ENCODE measurements around the gene ASF1B.
"Not testable (repeated sequence)": the region's sequence is repeated elsewhere in the genome, so short reads cannot be mapped to it uniquely, and the experiment has no call there.

ASF1B gene

GRCh38 chr19:14159059-14159458 lies 22.7 kb upstream of the ASF1B start:
- no peak for DNase-seq

DNA sequence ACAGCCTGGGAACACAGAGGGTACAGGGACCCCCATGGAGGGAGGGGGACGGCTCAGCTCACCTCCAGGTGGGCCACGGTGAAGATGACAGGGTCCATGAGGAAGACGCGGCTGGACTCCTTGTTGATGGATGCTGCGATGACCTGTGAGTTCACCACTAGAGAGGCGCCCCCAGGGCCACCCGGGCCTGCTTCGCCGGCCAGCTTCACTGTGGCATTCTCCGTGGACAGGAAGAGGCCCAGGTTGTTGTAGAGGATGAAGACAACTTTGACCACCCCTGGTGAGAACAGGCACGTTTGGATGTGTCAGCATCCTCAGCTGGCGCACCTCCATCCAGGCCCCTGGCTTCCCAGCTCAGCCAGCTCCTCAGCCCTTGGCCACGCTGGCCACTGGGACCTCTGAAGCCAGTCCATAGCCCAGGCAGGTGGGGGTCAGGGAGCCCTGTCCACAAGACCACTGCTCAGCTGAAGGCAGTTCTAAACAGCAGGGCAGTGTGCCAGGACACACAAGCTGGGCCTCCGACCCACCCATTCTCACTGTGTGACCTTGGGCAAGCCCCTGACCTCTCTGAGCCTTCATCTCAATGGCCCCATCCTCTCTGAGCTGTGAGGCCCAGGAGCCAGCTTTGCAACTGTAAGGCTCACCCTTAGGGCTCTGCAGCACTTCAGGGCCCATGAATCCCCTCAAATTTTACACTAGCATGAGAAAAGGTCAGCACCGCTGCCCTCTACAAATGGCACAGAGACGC lies 22.1 kb upstream of the ASF1B start:
- no peak for DNase-seq

DNA sequence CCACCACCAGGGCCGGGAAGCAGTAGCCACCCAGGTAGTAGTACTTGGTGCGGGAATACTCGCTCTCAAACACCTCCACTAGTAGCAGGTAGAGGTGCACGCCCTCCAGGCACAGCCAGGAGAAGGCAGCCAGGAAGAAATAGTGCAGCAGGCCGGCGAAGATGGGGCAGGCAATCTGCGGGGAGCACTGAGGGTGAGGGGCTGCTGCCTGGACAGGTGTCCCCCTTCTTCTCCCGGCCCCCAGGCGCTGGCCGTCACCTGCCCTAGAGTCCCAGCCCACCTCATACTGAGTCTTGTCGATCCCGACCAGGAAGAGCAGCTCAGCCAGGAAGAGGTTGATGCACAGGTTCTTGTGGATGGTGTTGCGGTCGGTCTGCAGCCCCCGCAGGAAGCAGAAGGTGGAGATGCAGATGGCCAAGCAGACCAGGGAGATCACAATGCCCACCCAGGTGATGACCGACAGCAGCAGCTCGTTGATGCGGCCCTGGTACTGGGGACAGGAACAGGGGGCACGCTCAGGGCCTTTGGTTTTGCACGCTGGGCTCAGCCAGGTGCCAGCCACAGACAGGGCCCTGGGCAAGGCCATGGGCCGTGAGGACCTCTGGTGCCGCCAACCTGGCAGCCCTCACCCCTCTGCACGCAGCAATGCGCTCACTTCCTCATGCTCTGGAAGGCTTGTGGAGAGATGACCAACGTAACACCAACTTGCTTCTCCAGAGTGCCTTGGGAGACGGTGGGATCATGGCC lies 20.8 kb upstream of the ASF1B start:
- DNase-seq: no peak

DNA sequence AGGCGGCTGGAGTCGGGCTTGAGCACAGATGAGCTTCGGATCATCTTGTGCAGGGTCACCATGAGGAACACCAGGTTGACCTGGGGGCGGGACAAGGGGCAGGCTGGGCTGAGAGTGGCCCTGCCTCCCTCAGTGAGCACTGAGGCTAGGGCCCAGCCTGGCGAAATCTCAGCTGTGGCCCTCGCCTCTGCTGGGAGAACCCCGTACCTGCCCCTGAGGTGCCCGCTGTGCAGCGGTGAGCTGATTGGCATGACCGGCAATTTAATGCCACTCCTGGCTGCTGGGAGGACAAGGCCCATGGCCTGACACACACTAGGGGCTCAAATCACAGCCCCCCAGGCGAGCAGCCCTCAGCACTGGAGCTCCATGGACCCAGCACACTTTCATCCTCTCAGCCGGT lies 19.7 kb upstream of the ASF1B start:
- DNase-seq: no peak

- no peak for DNase-seq
Observed at GRCh38 chr19:14155371-14155770, 19.0 kb upstream of the ASF1B start.

- DNase-seq: no peak
Observed at GRCh38 chr19:14152713-14153112, 16.3 kb upstream of the ASF1B start.

DNA sequence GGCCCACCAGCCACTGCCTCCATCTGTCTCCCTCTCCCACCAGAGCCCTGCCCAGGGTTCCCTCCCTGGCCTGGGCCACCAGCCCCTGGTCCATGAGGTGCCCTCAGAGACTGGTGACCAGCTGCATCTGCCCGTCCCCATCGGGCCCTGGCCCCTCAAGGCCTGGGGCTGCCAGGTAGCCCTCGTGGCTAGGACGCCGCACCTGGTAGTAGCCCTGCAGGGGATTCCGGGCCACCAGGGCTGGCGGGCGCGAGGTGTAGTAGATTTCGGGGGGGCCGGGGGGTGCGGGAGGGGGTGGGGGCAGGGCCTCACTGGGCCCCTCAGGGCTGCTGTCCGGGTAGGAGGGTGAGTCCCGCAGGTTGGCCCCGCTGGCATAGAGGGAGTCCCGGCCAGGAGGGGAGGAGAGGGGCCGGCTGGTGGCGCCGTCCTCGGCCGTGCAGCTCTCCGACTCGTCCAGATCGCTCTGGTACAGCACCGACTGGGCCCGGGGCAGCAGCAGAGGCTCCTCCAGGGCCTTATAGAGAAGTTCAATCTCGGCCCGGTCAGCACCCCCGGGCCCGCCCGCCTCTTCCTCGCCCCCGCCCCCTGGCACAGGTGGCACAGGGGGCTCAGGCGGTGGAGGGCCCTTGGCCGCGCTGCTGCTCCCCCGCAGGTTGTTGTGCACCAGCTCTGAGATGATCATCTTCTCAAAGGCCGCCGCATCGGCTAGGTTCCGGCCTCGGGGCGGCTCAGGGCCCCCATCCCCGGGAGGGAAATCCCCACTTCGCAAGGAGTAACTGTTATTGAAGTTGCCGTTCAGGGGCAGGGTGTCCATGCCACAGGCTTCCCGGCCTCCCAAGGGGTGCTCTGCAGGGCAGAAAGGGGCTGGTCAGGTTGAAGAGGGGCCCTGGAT lies 14.6 kb upstream of the ASF1B start:
- no peak for DNase-seq

- no peak for DNase-seq
Observed at GRCh38 chr19:14150041-14150769, 13.8 kb upstream of the ASF1B start.

- DNase-seq: peak; percentile 44
Observed at GRCh38 chr19:14149509-14149994, 13.2 kb upstream of the ASF1B start.

DNA sequence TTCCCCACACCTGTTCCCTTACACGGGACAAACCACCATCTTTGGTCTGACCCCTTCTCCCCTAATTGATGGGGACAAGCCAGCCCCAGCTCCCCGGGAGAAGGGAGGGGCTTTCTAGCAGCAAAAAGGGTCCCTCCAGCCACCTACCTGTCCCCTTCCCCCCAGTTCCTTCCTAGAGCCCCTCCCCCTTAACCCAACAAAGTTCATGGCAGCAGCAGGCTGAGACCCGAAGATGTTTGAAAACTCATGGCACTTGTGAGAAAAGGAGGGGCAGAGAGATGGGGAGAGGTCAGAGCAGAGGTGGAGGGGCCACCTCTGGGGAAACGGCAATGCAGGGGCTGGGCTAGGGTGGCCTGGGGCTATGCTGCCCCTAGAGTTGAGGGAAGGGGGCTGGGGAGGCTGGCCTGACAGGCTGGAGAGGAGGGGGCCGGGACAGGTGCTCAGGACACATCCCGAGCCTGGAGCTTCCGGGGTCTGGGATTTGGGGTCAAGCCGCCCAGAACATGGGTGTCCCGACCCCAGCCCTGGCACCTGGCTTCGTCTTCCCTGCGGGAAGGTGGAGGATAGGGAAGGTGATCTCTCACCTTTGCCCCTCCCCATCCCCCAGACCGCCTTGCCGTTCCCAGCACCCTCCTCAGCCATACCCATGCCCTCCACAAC lies 12.5 kb upstream of the ASF1B start:
- DNase-seq: no peak

GRCh38 chr19:14147797-14148605 lies 11.6 kb upstream of the ASF1B start:
- peak; percentile 54 for DNase-seq

DNA sequence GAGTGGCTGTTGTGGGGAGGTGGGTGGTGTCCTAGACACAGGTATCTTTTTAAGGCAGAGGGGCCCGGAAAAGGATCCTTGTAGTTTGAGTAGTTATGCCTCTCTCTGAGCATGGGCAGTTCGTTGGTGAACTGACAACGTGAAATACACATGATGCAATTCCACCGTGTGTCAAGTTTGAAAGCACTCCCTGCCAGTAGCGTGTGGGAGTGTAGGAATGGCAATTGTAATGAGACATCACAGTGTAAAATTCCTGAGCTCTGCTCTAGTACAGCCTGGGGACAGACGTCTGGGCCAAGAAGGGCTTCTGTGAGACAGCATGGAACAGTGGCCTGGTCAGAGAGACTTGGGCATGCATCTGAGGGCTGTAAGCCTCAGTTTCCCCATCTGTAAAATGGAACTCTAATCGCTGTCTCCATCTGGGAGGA lies 10.4 kb upstream of the ASF1B start:
- no peak for DNase-seq

DNA sequence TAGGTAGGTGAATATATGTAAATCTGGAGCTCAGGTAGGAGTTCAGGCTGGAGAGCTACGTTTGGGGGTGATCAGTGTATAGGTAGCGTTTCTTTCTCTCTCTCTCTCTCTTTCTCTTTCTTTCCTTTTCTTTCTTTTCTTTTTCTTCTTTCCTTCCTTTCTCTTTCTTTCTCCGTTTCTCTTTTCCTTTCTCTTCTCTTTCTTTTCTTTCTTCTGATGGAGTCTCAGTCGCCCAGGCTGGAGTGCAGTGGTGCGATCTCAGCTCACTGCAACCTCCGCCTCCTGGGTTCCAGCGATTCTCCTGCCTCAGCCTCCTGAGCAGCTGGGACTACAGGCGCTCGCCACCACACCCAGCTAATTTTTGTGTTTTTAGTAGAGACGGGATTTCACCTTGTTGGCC lies 9.8 kb upstream of the ASF1B start:
- not testable (repeated sequence) for DNase-seq

DNA sequence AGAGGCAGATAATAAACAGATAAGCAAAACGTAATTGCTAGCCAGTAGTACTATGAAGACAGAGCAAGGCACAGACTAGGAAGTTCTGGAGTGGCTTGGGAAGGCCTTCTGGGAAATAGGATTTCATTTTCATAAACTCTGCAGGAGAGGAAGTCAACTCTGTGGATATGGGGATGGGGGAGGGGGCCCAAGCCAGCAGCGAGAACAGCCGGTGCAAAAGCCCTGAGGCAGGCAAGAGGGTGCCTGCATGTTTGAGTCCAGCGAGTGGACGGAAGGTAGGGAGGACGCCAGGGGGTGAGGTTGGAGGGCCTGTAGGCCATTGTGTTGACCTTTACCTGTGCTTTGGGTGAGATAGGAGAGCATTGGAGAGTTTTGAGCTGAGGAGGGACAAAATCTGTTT lies 9.0 kb upstream of the ASF1B start:
- DNase-seq: no peak

DNA sequence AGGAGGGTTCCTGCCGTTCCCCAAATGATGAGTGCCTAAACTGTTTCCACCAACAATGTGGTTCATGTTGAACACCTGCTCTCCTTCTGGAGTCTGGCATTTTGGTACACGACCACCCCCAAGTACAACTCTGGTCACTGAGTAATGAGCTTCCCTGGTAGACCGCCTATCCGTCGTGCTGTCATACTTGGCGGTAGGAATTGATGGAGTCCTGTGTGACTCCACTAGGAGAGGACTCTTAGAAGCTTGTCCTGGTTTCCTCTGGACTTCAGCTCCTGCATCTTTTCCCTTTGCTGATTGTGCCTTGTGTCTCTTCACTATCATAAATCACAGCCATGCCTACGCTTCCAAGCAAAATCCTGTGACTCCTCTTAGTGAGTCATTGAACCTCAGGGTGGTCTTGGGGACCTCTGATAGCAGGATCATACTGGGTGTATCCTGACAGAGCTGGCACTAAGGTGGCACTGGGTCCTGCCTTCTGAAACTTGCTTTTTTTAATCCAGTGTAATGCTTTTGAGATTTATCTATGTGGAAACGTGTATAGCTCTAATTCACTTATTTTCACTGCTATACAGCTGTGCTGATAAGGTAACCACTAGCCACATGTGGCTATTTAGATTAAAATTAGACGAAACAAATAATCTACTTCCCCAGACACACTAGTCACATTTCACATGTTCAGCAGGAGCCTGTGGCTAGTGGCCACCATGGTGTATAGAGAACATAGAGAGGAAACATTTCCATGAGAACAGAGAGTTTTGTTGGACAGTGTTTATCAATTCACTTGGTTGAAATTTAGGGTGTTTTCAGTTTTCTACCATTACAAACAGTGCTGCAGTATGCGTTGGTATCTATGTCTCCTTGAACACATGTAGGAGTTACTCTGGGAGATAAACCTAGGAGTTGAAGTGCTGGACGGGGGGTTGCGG lies 6.1 kb upstream of the ASF1B start:
- DNase-seq: no peak

- no peak for DNase-seq
Observed at GRCh38 chr19:14141041-14141440, 4.7 kb upstream of the ASF1B start.

GRCh38 chr19:14139944-14140343 lies 3.6 kb upstream of the ASF1B start:
- DNase-seq: no peak

- DNase-seq: no peak
Observed at GRCh38 chr19:14138576-14139265, 2.3 kb upstream of the ASF1B start.

DNA sequence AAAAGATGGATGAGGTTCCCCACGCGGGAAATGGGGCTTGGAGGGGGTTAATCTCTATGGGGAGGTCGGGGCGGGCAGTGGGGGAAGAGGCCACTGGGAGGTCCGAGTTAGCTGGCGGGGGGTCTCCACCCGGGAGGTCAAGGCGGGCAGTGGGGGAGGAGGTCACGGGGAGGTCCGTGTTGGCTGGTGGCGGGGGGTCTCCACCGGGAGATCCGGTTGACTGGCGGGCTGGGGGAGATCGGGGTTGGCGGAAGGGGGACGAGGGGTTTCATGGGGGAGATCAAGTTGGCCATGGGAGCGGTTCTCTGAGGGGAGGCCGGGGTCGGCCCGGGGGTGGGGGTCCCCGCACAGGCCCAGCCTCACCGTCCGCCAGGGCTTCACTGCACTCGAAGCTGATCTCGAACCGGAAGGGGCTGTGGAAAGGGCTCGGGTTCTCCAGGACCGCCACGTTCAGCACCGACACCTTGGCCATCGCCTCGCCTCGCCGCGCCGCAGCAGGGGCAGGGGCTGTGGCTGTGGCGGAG lies 342 bp downstream of the ASF1B start:
- DNase-seq: no peak
